ENCODE results near the gene ZNF581.

- TF ChIP-seq CTCF (IDR thresholded peaks at IDR 0.05; ENCODE audit: low read depth, low read length, missing input control): no peak
- no peak for TF ChIP-seq REST (IDR thresholded peaks at IDR 0.05)
- TF ChIP-seq MAX (IDR thresholded peaks at IDR 0.05): no peak
- TF ChIP-seq JUND (IDR thresholded peaks at IDR 0.05): no peak
These were observed 29.3 kb upstream of the ZNF581 start for GRCh38 chr19:55613930-55614710.

All from liver (tissue), 3 donors.